GM21423 (cell line): ENCODE measurements around the gene OBSL1.

Experiments used
- ATAC-seq: cut with Tn5 transposase; IDR thresholded peaks from one replicate; pipeline ENCODE4 v1.9.1; 2021; ENCODE audit warnings: mild to moderate bottlenecking, moderate library complexity; ENCODE audit not compliant: unreplicated experiment

The OBSL1 gene

GRCh38 chr2:219597552-219598307 lies 26.4 kb upstream of the OBSL1 start, which contains the start of gene STK11IP:
STK11IP (plus strand) TSS chr2:219597857; CDS start chr2:219598120, 263 bp downstream.
- peak; percentile 90 for ATAC-seq

DNA sequence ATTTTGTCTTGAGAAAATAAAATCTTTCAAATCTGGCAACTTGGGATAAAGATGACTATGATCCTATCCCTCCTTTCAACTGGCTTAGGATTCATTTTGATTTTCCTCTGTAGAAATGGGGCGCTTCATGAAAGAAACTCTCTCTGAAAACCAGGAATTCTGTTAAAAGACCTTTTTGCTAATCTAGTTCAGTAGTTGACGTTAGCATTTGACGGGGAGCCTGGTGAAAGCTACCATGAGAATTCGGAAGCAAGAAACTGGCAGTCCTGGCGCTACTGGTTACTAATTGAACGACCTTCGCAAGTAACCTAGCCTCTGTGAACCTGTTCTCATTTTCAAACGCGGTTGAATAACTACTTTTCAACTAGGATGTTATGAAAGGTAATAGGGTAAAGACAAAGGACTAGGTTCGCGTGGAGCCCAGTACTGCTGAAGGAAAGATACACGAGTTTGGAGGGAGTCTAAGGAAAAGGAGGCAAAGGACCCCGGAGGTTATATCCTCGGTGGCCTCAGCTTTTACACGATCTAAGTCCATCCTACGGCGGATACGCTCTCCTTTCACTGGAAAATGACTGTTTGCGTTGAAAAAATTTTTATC lies 25.7 kb upstream of the OBSL1 start:
- peak; percentile 5 for ATAC-seq

DNA sequence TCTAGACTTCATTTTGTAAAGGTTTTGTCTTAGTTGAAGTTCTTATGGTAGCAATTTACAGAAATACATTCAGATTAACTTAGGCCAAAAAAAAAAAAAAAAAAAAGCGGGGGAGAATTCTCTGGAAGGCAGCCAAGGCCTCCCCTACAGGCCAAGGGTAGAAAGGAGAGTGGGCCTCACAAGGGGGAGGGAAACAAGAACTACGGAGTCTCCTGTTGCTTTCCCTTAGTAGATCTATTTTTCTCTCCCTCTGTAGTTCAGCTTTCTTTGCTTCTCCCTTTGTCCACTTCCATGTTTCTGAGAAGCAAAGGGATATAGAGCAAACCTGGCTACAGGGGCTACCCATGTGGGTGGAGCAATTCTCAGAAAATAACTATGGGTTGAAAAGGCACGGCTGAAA lies 23.9 kb upstream of the OBSL1 start:
- no peak for ATAC-seq

DNA sequence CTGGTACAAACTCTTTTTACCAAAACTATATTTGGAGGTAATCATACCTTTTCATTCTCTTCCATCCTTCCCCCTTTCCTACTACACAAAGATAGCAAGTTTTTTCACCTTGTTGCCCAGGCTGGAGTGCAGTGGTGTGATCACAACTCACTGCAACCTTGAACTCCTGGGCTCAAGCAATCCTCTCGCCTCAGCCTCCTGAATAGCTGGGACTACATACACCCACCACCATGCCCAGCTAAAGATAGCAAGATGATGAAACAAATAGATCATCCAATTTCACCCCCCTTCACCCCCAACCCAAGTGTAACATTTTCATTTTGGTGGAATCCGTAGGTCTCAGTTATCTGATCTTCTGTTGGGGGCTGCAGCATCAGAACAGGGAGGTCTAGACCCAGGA lies 21.8 kb upstream of the OBSL1 start:
- no peak for ATAC-seq

DNA sequence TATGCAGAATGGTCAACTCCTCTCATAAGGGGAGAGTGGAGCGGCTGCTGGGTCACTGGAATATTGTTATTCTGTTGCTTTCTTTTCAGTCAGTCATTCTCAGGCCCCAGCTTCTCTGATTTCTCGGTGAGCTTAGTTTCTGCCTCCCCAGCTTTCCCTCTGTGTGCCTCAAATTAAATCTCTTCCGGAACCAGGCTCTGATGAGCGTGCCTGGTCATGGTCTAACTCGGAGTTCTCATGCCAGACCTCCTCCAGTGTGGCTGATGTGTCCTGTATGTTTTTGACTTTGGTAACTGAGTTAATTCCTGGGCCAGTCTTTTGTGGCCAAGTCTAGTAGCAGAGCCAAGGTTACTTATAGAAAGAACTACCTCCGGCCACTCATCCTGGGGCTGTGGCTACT lies 21.4 kb upstream of the OBSL1 start:
- no peak for ATAC-seq

DNA sequence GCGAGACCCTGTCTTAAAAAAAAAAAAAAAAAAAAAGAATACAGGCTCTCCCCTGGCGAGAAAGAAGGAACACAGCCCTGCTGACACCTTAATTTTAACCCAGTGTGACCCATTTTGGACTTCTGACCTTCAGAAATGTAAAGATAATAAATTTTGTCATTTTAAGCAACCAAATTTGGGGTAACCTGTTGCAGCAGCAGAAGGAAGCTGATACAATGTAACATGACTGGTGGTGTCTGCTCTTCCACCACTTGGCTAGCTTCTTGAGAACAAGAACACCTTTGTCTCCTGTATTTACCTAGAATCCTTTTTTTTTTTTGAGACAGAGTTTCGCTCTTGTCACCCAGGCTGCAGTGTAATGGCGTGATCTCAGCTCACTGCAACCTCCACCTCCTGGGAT lies 19.8 kb upstream of the OBSL1 start:
- ATAC-seq: no peak

- no peak for ATAC-seq
These were observed 10.0 kb upstream of the OBSL1 start for GRCh38 chr2:219581346-219581745.

- no peak for ATAC-seq
These were observed 7.7 kb upstream of the OBSL1 start for GRCh38 chr2:219578811-219579613.

GRCh38 chr2:219576505-219577388 lies 5.4 kb upstream of the OBSL1 start:
- no peak for ATAC-seq

GRCh38 chr2:219575566-219576504 lies 4.5 kb upstream of the OBSL1 start:
- no peak for ATAC-seq

- no peak for ATAC-seq
These were observed 3.4 kb upstream of the OBSL1 start for GRCh38 chr2:219574484-219575311.

DNA sequence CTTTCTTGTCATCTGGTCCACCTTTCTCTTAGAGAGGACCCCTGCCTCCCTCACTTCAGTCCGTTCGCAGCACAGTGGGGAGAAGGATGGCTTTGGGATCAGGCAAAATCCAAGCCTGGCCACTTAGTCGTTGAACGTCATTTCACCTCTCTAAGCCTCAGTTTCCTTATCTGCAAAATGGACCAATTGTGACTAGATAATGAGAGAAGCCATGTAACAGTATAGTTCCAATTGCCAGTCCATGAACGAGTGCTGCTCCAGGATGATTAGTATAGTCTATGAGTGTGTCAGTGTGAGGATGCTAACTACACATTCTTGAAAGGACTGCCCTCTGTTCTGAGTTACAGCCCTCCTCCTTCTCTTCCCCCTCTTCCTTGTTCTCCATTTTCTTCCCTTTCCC lies 1.8 kb upstream of the OBSL1 start:
- no peak for ATAC-seq

GRCh38 chr2:219572237-219573001 lies 1.1 kb upstream of the OBSL1 start, which contains the start of gene INHA:
INHA (plus strand) TSS chr2:219572310; CDS start chr2:219572375, 65 bp downstream.
- ATAC-seq: no peak

- no peak for ATAC-seq
These were observed 422 bp downstream of the OBSL1 start for GRCh38 chr2:219570924-219571310.

- ATAC-seq: no peak
These were observed 980 bp downstream of the OBSL1 start for GRCh38 chr2:219570194-219570923.

- no peak for ATAC-seq
These were observed 1.7 kb downstream of the OBSL1 start for GRCh38 chr2:219569635-219570034.

DNA sequence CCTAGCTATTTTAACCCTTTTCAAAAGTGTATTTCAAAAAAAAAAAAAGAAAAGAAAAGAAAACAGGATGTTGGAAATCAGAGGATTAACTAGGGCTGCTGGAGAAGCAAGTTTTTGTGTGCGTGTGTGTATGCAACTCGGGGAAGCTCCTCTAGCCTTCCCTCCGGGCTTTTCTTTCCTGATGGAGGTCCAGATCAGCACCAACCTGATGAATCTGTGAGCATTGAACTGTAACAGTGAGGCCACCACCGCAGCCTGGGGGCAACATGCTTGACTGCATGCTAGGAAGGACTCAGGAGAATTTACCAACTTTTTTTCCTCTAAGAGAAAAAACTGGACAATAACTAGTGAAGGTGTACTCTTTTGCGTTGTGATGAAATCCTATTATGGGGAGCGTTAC lies 2.3 kb downstream of the OBSL1 start:
- no peak for ATAC-seq
